Measurements from ENCODE around the gene TAF6.
A peak's percentile ranks its signal among the peaks of the same experiment; 100 is the strongest.

GRCh38 chr7:100132697-100133151 is 13.6 kb upstream of the TAF6 start:
- TF ChIP-seq, protein P1, sequence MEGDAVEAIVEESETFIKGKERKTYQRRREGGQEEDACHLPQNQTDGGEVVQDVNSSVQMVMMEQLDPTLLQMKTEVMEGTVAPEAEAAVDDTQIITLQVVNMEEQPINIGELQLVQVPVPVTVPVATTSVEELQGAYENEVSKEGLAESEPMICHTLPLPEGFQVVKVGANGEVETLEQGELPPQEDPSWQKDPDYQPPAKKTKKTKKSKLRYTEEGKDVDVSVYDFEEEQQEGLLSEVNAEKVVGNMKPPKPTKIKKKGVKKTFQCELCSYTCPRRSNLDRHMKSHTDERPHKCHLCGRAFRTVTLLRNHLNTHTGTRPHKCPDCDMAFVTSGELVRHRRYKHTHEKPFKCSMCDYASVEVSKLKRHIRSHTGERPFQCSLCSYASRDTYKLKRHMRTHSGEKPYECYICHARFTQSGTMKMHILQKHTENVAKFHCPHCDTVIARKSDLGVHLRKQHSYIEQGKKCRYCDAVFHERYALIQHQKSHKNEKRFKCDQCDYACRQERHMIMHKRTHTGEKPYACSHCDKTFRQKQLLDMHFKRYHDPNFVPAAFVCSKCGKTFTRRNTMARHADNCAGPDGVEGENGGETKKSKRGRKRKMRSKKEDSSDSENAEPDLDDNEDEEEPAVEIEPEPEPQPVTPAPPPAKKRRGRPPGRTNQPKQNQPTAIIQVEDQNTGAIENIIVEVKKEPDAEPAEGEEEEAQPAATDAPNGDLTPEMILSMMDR (IDR thresholded peaks at IDR 0.05; ENCODE audit: insufficient read depth, low read length, poor library complexity, severe bottlenecking) = peak; percentile 93
- no peak for TF ChIP-seq EZH2phosphoT487 (conservative IDR thresholded peaks at IDR 0.05; ENCODE audit: low read length)
